Retinal pigment epithelial cell (primary cell): ENCODE measurements around the gene MYL10.

Experiments
- DNase-seq: peaks from one replicate; pipeline ENCODE4 v3.0.0-alpha.2; 2010; ENCODE audit warnings: low read depth
- H3K4me3 ChIP-seq: 2 replicates; pipeline ENCODE4 v1.5.1; 2011; ENCODE audit warnings: mild to moderate bottlenecking, low read length, control low read depth, moderate library complexity
- TF ChIP-seq, protein P1 (sequence below): conservative IDR thresholded peaks from 2 replicates; pipeline ENCODE4 v1.5.1; 2011; ENCODE audit warnings: low read depth, low read length, control low read depth, inconsistent platforms

Gene MYL10

GRCh38 chr7:101590663-101591435 is 38.2 kb downstream of the MYL10 start:
- no peak for DNase-seq
- TF ChIP-seq, protein P1, sequence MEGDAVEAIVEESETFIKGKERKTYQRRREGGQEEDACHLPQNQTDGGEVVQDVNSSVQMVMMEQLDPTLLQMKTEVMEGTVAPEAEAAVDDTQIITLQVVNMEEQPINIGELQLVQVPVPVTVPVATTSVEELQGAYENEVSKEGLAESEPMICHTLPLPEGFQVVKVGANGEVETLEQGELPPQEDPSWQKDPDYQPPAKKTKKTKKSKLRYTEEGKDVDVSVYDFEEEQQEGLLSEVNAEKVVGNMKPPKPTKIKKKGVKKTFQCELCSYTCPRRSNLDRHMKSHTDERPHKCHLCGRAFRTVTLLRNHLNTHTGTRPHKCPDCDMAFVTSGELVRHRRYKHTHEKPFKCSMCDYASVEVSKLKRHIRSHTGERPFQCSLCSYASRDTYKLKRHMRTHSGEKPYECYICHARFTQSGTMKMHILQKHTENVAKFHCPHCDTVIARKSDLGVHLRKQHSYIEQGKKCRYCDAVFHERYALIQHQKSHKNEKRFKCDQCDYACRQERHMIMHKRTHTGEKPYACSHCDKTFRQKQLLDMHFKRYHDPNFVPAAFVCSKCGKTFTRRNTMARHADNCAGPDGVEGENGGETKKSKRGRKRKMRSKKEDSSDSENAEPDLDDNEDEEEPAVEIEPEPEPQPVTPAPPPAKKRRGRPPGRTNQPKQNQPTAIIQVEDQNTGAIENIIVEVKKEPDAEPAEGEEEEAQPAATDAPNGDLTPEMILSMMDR: no peak
- H3K4me3 ChIP-seq: no peak overlapping the region

GRCh38 chr7:101589976-101590662 is 39.0 kb downstream of the MYL10 start:
- TF ChIP-seq, protein P1: no peak
- H3K4me3 ChIP-seq: no peak overlapping the region
- DNase-seq: no peak

DNA sequence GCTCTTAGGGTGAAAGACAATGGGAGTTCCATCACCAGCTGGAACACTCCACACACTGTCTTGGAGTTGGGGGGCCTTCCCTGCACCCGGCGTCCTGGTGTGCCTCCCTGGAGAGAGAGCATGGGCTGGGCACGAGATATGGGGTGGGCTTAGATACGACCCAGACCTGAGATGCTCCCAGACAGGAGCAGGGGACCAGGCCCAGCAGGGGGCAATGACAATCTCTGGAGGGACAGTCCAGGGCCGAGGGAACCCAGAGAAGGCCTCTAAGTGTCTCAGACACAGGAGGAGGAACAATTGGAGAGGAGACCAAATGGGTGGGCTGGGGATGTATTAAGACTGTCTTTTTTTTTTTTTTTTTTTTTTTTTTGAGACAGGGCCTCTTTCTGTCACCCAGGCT is 40.0 kb downstream of the MYL10 start:
- TF ChIP-seq, protein P1: no peak
- no peak for DNase-seq
- no peak overlapping the region for H3K4me3 ChIP-seq

DNA sequence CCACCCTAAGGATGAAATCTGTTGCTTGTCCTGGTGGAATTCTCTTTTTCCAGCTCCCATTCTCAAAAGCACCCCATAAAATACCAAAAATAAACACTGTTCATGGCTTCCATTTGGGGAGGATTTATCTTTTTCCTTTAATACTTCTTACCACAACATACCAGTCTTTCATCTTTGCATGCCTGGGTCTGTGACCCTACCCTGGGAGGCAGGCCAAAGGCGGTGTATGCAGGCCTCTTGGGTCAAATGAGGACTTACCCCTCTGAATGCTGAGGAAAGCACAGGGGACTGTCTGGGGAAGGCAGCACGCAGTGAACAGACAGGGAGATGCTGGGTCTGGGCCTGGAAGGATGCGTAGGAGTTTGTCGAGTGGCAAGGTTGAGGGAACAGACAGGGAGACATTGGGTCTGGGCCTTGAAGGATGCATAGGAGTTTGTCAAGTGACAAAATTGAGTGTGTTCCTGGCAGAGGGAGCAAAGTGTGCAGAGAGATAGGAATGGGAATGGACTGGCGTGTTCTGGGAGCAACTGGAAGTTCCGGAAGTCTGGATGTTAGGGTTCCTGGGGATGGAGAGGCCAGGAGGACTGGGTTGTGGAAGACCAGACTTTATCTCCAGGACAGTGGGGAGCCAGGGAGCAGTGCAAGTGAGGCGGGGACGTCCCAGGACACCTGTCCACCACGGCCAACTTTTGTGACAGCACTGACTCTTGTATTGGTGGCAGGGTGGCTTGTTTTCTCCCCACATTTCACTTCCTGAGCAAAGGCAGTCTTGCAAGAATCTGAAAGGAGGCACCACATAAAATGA is 40.8 kb downstream of the MYL10 start:
- no peak for DNase-seq
- no peak overlapping the region for H3K4me3 ChIP-seq
- TF ChIP-seq, protein P1: no peak

GRCh38 chr7:101586906-101587677 is 42.0 kb downstream of the MYL10 start:
- no peak overlapping the region for H3K4me3 ChIP-seq
- TF ChIP-seq, protein P1: no peak
- no peak for DNase-seq

DNA sequence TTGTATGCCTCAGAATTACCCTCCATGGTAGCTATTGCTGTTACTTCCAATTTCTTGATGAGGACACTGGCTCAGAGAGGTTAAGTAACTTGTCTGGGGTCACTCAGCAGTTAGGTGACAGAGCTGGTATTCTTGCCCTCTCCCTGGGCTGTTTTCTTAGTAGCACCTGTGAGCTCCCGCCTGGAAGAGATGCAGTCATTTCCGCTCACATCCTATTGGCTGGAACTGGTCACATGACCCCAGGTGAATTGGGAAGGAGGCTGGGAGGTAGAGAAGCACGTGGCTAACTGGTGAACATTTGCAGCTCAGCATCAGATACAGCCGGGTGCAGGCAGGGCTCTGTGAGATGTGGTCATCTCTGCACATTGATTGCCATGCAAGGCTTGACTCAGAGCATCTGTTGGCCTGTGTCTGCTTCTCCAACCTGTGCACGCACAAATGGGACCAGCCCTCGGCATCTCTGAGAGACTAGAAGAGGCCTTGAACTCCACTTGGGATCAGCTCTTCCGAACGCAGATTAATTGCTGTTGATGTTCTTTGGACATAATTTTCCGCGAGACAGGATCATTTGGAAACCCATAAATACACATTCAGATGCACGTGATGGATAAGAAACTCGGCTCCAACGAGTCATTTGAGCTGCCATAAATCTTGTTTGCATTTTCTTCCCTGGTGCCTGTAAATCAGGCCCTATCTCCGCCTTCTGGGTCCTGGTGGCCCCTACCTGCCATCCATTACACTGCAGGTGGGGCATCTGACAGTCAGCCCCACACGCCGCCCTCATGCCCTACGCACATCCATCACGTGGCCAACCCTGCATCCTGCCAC is 42.8 kb downstream of the MYL10 start:
- no peak overlapping the region for H3K4me3 ChIP-seq
- TF ChIP-seq, protein P1: no peak
- no peak for DNase-seq
